ENCODE results near the gene ROR2.

DNA sequence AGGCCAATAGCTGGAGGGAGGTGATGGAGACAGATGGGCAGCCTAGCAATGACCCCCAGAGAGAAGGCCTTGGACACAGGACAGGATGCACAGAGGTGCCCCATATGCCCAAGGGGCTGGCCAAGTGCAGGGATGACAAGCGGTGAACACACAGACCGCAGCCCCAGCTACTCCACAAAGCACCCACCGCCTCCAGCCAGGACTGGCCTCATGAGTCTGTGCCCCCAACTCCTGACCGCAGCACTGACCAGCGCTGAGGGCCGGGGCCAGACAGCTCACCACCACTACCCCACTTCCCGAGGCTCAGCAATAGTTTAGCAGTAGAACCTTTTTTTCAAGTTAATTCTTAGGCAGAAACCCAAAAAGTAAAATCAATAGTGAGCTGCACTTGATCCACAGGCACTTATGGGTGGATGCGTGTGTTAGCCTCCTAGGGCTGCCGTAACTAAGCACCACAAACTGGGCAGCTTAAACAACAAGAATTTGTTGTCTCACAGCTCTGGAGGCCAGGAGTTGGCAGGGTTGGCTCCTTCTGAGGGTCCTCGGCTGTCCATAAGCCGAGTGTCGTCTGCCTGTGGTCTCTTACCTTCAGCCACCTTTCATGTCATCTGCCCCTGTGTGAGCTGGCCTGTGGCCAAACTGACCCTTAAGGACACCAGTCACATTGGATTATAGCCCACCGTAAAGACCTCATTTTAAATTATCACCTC, 14.1 kb downstream of the ROR2 start:
- no peak for TF ChIP-seq NR2F2 (IDR thresholded peaks at IDR 0.05)
- TF ChIP-seq, protein P1, sequence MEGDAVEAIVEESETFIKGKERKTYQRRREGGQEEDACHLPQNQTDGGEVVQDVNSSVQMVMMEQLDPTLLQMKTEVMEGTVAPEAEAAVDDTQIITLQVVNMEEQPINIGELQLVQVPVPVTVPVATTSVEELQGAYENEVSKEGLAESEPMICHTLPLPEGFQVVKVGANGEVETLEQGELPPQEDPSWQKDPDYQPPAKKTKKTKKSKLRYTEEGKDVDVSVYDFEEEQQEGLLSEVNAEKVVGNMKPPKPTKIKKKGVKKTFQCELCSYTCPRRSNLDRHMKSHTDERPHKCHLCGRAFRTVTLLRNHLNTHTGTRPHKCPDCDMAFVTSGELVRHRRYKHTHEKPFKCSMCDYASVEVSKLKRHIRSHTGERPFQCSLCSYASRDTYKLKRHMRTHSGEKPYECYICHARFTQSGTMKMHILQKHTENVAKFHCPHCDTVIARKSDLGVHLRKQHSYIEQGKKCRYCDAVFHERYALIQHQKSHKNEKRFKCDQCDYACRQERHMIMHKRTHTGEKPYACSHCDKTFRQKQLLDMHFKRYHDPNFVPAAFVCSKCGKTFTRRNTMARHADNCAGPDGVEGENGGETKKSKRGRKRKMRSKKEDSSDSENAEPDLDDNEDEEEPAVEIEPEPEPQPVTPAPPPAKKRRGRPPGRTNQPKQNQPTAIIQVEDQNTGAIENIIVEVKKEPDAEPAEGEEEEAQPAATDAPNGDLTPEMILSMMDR (IDR thresholded peaks at IDR 0.05; ENCODE audit: low read depth, low read length, missing input control): no peak
- TF ChIP-seq, protein P2, sequence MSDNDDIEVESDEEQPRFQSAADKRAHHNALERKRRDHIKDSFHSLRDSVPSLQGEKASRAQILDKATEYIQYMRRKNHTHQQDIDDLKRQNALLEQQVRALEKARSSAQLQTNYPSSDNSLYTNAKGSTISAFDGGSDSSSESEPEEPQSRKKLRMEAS (IDR thresholded peaks at IDR 0.05): no peak
- TF ChIP-seq YY1 (IDR thresholded peaks at IDR 0.05): no peak
- TF ChIP-seq, protein P3, sequence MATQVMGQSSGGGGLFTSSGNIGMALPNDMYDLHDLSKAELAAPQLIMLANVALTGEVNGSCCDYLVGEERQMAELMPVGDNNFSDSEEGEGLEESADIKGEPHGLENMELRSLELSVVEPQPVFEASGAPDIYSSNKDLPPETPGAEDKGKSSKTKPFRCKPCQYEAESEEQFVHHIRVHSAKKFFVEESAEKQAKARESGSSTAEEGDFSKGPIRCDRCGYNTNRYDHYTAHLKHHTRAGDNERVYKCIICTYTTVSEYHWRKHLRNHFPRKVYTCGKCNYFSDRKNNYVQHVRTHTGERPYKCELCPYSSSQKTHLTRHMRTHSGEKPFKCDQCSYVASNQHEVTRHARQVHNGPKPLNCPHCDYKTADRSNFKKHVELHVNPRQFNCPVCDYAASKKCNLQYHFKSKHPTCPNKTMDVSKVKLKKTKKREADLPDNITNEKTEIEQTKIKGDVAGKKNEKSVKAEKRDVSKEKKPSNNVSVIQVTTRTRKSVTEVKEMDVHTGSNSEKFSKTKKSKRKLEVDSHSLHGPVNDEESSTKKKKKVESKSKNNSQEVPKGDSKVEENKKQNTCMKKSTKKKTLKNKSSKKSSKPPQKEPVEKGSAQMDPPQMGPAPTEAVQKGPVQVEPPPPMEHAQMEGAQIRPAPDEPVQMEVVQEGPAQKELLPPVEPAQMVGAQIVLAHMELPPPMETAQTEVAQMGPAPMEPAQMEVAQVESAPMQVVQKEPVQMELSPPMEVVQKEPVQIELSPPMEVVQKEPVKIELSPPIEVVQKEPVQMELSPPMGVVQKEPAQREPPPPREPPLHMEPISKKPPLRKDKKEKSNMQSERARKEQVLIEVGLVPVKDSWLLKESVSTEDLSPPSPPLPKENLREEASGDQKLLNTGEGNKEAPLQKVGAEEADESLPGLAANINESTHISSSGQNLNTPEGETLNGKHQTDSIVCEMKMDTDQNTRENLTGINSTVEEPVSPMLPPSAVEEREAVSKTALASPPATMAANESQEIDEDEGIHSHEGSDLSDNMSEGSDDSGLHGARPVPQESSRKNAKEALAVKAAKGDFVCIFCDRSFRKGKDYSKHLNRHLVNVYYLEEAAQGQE (IDR thresholded peaks at IDR 0.05): no peak
- no peak for TF ChIP-seq JUND (IDR thresholded peaks at IDR 0.05)
- TF ChIP-seq SP1 (IDR thresholded peaks at IDR 0.05): no peak
- no peak for TF ChIP-seq TAF1 (conservative IDR thresholded peaks at IDR 0.05)
- no peak for TF ChIP-seq RAD21 (IDR thresholded peaks at IDR 0.05)
- TF ChIP-seq EGR1 (IDR thresholded peaks at IDR 0.05; ENCODE audit: low read depth in 2 of 2): no peak
- no peak for TF ChIP-seq FOXA1 (IDR thresholded peaks at IDR 0.05)
- TF ChIP-seq, protein P4, sequence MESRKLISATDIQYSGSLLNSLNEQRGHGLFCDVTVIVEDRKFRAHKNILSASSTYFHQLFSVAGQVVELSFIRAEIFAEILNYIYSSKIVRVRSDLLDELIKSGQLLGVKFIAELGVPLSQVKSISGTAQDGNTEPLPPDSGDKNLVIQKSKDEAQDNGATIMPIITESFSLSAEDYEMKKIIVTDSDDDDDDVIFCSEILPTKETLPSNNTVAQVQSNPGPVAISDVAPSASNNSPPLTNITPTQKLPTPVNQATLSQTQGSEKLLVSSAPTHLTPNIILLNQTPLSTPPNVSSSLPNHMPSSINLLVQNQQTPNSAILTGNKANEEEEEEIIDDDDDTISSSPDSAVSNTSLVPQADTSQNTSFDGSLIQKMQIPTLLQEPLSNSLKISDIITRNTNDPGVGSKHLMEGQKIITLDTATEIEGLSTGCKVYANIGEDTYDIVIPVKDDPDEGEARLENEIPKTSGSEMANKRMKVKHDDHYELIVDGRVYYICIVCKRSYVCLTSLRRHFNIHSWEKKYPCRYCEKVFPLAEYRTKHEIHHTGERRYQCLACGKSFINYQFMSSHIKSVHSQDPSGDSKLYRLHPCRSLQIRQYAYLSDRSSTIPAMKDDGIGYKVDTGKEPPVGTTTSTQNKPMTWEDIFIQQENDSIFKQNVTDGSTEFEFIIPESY (IDR thresholded peaks at IDR 0.05): no peak
- TF ChIP-seq, protein P5, sequence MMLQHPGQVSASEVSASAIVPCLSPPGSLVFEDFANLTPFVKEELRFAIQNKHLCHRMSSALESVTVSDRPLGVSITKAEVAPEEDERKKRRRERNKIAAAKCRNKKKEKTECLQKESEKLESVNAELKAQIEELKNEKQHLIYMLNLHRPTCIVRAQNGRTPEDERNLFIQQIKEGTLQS (IDR thresholded peaks at IDR 0.05): no peak

Data from liver (tissue), 3 donors.